ENCODE measurements around the gene SLC16A13.
"Not testable (repeated sequence)": the region's sequence is repeated elsewhere in the genome, so short reads cannot be mapped to it uniquely, and the experiment has no call there.

Gene SLC16A13

GRCh38 chr17:7039832-7040231 lies 4.0 kb downstream of the SLC16A13 start:
- H3K27me3 ChIP-seq (ENCODE audit: control insufficient read depth in 1 of 2, insufficient read depth in 2 of 2, low read length in 2 of 2), result peaks cover 0 to 25% of the 10 kb centered on the region in 2 donors
- no peak overlapping the region for H3K4me3 ChIP-seq (ENCODE audit: low read depth in 1 of 2, low read length in 2 of 2)
- no peaks in the 10 kb centered on the region for H3K36me3 ChIP-seq (ENCODE audit: insufficient read depth, low read length)
- H3K9ac ChIP-seq (ENCODE audit: low read length), result no peak overlapping the region
- peaks cover 14% of the 10 kb centered on the region for H3K4me1 ChIP-seq (ENCODE audit: insufficient read depth, low read length)
- no peak overlapping the region for H3K27ac ChIP-seq (ENCODE audit: low read depth, low read length)
- H3K9me3 ChIP-seq (ENCODE audit: low read length), result no peaks in the 10 kb centered on the region

GRCh38 chr17:7041607-7042500 lies 6.0 kb downstream of the SLC16A13 start:
- peaks cover 0 to 25% of the 10 kb centered on the region in 2 donors for H3K27me3 ChIP-seq (ENCODE audit: control insufficient read depth in 1 of 2, insufficient read depth in 2 of 2, low read length in 2 of 2)
- H3K36me3 ChIP-seq (ENCODE audit: insufficient read depth, low read length), result no peaks in the 10 kb centered on the region
- H3K4me1 ChIP-seq (ENCODE audit: insufficient read depth, low read length), result peaks cover 10% of the 10 kb centered on the region
- no peak overlapping the region for H3K4me3 ChIP-seq (ENCODE audit: low read depth in 1 of 2, low read length in 2 of 2)
- H3K9ac ChIP-seq (ENCODE audit: low read length), result no peak overlapping the region
- no peaks in the 10 kb centered on the region for H3K9me3 ChIP-seq (ENCODE audit: low read length)
- H3K27ac ChIP-seq (ENCODE audit: low read depth, low read length), result no peak overlapping the region

GRCh38 chr17:7042501-7043181 lies 6.8 kb downstream of the SLC16A13 start:
- H3K4me3 ChIP-seq (ENCODE audit: low read depth in 1 of 2, low read length in 2 of 2), result peak overlapping the region; percentile 49 to 55

GRCh38 chr17:7043182-7043496 lies 7.3 kb downstream of the SLC16A13 start:
- H3K9me3 ChIP-seq (ENCODE audit: low read length), result no peaks in the 10 kb centered on the region
- no peaks in the 10 kb centered on the region for H3K36me3 ChIP-seq (ENCODE audit: insufficient read depth, low read length)
- H3K27ac ChIP-seq (ENCODE audit: low read depth, low read length), result peak overlapping the region; percentile 58
- H3K4me1 ChIP-seq (ENCODE audit: insufficient read depth, low read length), result peaks cover 10% of the 10 kb centered on the region
- H3K4me3 ChIP-seq (ENCODE audit: low read depth in 1 of 2, low read length in 2 of 2), result peak overlapping the region; percentile 49 to 55
- H3K9ac ChIP-seq (ENCODE audit: low read length), result no peak overlapping the region
- H3K27me3 ChIP-seq (ENCODE audit: control insufficient read depth in 1 of 2, insufficient read depth in 2 of 2, low read length in 2 of 2), result peaks cover 0 to 25% of the 10 kb centered on the region in 2 donors

More at GRCh38 chr17:7042501-7043181, 6.8 kb downstream of the SLC16A13 start:
- H3K27me3 ChIP-seq (ENCODE audit: control insufficient read depth in 1 of 2, insufficient read depth in 2 of 2, low read length in 2 of 2), result peaks cover 0 to 25% of the 10 kb centered on the region in 2 donors
- H3K9ac ChIP-seq (ENCODE audit: low read length), result no peak overlapping the region
- no peaks in the 10 kb centered on the region for H3K36me3 ChIP-seq (ENCODE audit: insufficient read depth, low read length)
- H3K4me1 ChIP-seq (ENCODE audit: insufficient read depth, low read length), result peaks cover 10% of the 10 kb centered on the region
- no peaks in the 10 kb centered on the region for H3K9me3 ChIP-seq (ENCODE audit: low read length)
- no peak overlapping the region for H3K27ac ChIP-seq (ENCODE audit: low read depth, low read length)

- H3K27ac ChIP-seq (ENCODE audit: low read depth, low read length), result peak within 1 kb of the TSS; percentile 58
- no peak within 1 kb of the TSS for H3K9ac ChIP-seq (ENCODE audit: low read length)
- H3K4me3 ChIP-seq (ENCODE audit: low read depth in 1 of 2, low read length in 2 of 2), result peak within 1 kb of the TSS; percentile 49 to 55
- H3K4me1 ChIP-seq (ENCODE audit: insufficient read depth, low read length), result peaks cover 10% of the 10 kb centered on the region
- H3K27me3 ChIP-seq (ENCODE audit: control insufficient read depth in 1 of 2, insufficient read depth in 2 of 2, low read length in 2 of 2), result peaks cover 0 to 25% of the 10 kb centered on the region in 2 donors
- H3K36me3 ChIP-seq (ENCODE audit: insufficient read depth, low read length), result no peaks in the 10 kb centered on the region
- H3K9me3 ChIP-seq (ENCODE audit: low read length), result no peaks in the 10 kb centered on the region
Observed at GRCh38 chr17:7043497-7044198, 7.8 kb downstream of the SLC16A13 start, which contains the start of gene SLC16A11. Gene SLC16A11, minus strand, starts transcription at chr17:7044092. Its CDS starts 579 bp downstream, at chr17:7043513.

GRCh38 chr17:7045492-7046126 lies 9.8 kb downstream of the SLC16A13 start:
- H3K36me3 ChIP-seq (ENCODE audit: insufficient read depth, low read length), result no peaks in the 10 kb centered on the region
- peaks cover 10% of the 10 kb centered on the region for H3K4me1 ChIP-seq (ENCODE audit: insufficient read depth, low read length)
- H3K9me3 ChIP-seq (ENCODE audit: low read length), result no peaks in the 10 kb centered on the region
- peak overlapping the region in 1 of 2 donors; percentile 51 for H3K4me3 ChIP-seq (ENCODE audit: low read depth in 1 of 2, low read length in 2 of 2)
- H3K27me3 ChIP-seq (ENCODE audit: control insufficient read depth in 1 of 2, insufficient read depth in 2 of 2, low read length in 2 of 2), result peaks cover 0 to 25% of the 10 kb centered on the region in 2 donors
- no peak overlapping the region for H3K9ac ChIP-seq (ENCODE audit: low read length)
- peak overlapping the region; percentile 81 for H3K27ac ChIP-seq (ENCODE audit: low read depth, low read length)

GRCh38 chr17:7046127-7046724 lies 10.4 kb downstream of the SLC16A13 start:
- H3K36me3 ChIP-seq (ENCODE audit: insufficient read depth, low read length), result no peaks in the 10 kb centered on the region
- H3K4me3 ChIP-seq (ENCODE audit: low read depth in 1 of 2, low read length in 2 of 2), result peak overlapping the region; percentile 23 to 51
- peaks cover 10% of the 10 kb centered on the region for H3K4me1 ChIP-seq (ENCODE audit: insufficient read depth, low read length)
- no peaks in the 10 kb centered on the region for H3K9me3 ChIP-seq (ENCODE audit: low read length)
- H3K27ac ChIP-seq (ENCODE audit: low read depth, low read length), result peak overlapping the region; percentile 81
- H3K9ac ChIP-seq (ENCODE audit: low read length), result peak overlapping the region; percentile 6
- peaks cover 0 to 25% of the 10 kb centered on the region in 2 donors for H3K27me3 ChIP-seq (ENCODE audit: control insufficient read depth in 1 of 2, insufficient read depth in 2 of 2, low read length in 2 of 2)

- H3K4me1 ChIP-seq (ENCODE audit: insufficient read depth, low read length); H3K9me3 ChIP-seq (ENCODE audit: low read length); H3K36me3 ChIP-seq (ENCODE audit: insufficient read depth, low read length): not testable (repeated sequence)
- Histone ChIP-seq H3K9ac (ENCODE audit: low read length) (peak overlapping the region; percentile 6), H3K27ac (ENCODE audit: low read depth, low read length) (peak overlapping the region; percentile 81), H3K4me3 (ENCODE audit: low read depth in 1 of 2, low read length in 2 of 2) (peak overlapping the region; percentile 23 to 51), H3K27me3 (ENCODE audit: control insufficient read depth in 1 of 2, insufficient read depth in 2 of 2, low read length in 2 of 2) (peaks cover 0 to 23% of the 10 kb centered on the region in 2 donors)
Observed at GRCh38 chr17:7046725-7047397, 11.0 kb downstream of the SLC16A13 start.

- Histone ChIP-seq H3K4me1 (ENCODE audit: insufficient read depth, low read length) (peaks cover 10% of the 10 kb centered on the region), H3K36me3 (ENCODE audit: insufficient read depth, low read length) (no peaks in the 10 kb centered on the region), H3K27me3 (ENCODE audit: control insufficient read depth in 1 of 2, insufficient read depth in 2 of 2, low read length in 2 of 2) (peaks cover 0 to 17% of the 10 kb centered on the region in 2 donors), H3K9ac (ENCODE audit: low read length) (no peak overlapping the region), H3K4me3 (ENCODE audit: low read depth in 1 of 2, low read length in 2 of 2) (no peak overlapping the region), H3K27ac (ENCODE audit: low read depth, low read length) (no peak overlapping the region), H3K9me3 (ENCODE audit: low read length) (no peaks in the 10 kb centered on the region)
Observed at GRCh38 chr17:7047566-7047965, 11.8 kb downstream of the SLC16A13 start.

- Histone ChIP-seq H3K27me3 (ENCODE audit: control insufficient read depth in 1 of 2, insufficient read depth in 2 of 2, low read length in 2 of 2) (peaks cover 0 to 3% of the 10 kb centered on the region in 2 donors), H3K36me3 (ENCODE audit: insufficient read depth, low read length) (no peaks in the 10 kb centered on the region), H3K27ac (ENCODE audit: low read depth, low read length) (no peak overlapping the region), H3K9me3 (ENCODE audit: low read length) (no peaks in the 10 kb centered on the region), H3K4me3 (ENCODE audit: low read depth in 1 of 2, low read length in 2 of 2) (no peak overlapping the region), H3K4me1 (ENCODE audit: insufficient read depth, low read length) (peaks cover 10% of the 10 kb centered on the region), H3K9ac (ENCODE audit: low read length) (no peak overlapping the region)
Observed at GRCh38 chr17:7048968-7049367, 13.2 kb downstream of the SLC16A13 start.

All from muscle layer of colon (tissue), 2 donors.